ENCODE results near the gene PRPS2.

The PRPS2 gene

DNA sequence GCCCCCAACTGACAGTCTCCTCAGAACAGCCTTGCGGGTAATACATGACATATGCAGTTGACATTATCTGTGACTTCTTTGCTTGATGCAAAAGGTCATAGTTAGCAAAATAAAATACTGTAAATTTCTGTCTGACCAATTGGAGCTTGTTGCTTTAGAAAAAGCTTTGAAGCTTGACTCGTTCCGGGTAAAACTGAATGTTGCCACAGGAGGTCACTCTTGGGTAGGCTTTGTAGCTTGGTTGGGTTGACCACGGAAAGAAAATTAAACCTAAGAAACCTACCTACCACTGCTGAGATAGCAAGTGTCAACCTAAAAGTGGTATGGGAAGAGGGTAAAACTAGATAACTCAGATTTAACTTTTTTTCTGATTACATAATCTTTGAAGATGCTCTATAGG is 23.2 kb downstream of the PRPS2 start:
- no peak for DNase-seq (ENCODE audit: low read depth in 3 of 3)

DNA sequence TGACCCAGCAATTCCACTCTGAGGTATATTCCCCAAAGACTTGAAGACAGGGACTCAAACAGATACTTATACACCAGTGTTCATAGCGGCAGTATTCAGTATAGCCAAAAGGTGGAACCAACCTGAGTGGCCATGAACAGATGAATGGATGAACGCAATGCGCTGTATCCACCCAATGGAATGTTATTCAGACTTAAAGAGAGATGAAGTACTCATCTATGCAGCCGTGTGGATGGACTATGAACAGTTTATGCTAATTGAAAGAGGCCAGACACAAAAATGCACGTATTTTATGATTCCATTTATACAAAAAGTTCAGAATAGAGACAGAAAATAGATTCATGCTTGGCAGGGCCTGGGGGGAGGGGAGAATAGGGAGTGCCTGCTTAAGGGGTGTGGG is 26.3 kb downstream of the PRPS2 start:
- DNase-seq (ENCODE audit: low read depth in 3 of 3), result no peak

DNA sequence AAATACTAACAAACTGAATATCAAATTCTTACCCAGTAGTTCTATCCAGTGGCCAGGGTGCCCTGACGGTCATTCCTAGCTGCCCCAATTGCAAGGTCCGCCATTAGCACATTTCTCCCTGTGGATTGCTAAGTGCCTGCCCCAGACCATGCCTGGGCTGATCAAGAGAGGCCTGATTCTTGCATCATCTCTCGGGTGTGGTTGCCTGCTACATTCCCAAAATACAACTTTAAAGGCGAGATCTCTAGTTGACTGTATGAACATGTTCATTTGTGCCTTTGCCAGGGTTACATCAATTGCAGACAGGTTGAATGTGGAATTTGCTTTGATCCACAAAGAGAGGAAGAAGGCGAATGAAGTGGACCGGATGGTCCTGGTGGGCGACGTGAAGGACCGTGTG is 28.0 kb downstream of the PRPS2 start:
- no peak for DNase-seq (ENCODE audit: low read depth in 3 of 3)

DNA sequence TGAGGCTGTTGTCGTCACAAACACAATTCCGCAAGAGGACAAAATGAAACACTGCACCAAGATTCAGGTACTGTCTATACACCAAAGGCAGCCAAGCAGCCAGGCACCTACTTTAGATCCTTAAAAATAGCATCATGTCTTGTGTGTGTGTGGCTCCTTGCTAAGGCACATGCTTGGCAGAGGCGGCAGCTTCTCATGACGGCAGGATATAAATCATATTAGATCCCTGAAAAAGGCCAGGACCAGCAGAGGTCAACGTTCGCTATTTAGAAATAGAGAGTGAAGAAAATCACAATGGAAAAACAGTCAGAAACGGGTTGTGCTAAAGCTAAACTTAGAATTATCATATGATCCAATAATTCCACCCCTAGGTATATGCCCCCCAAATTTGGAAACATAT is 29.5 kb downstream of the PRPS2 start:
- DNase-seq (ENCODE audit: low read depth in 3 of 3), result no peak

DNA sequence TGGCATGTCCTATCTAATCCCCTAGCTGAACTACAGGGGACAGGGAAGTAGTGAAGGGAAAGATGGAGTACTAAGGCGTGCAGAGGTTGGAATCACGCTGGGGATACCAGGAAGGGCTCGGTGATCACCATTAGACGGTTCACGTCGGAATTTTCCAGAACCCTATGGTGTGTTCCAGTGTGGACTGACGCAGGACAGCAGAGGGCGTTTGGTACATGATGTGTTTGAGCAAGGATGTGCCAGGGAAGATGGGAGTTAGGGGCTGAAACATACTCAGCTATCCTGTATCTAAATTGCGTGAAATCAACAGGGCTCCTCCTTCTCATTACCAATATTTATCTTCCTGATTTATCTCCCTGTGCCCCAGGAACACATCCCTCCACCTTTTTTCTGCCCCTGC is 33.7 kb downstream of the PRPS2 start:
- DNase-seq (ENCODE audit: low read depth in 3 of 3), result no peak

DNA sequence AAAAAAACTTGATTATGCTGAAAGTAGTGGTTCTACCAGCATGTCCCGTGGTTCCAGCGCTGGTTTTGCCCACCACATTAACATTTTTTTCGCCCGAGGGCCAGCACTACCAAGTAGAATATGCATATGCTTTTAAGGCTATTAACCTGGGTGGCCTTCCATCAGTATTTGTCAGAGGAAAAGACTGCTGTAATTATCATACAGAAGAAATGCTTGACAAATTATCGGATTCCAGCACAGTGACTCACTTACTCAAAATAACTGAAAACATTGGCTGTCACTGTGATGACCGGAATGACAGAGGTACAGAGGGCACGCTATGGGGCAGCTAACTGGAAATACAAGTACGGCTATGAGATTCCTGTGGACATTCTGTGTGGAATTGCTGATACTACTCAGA is 34.6 kb downstream of the PRPS2 start:
- no peak for DNase-seq (ENCODE audit: low read depth in 3 of 3)

DNA sequence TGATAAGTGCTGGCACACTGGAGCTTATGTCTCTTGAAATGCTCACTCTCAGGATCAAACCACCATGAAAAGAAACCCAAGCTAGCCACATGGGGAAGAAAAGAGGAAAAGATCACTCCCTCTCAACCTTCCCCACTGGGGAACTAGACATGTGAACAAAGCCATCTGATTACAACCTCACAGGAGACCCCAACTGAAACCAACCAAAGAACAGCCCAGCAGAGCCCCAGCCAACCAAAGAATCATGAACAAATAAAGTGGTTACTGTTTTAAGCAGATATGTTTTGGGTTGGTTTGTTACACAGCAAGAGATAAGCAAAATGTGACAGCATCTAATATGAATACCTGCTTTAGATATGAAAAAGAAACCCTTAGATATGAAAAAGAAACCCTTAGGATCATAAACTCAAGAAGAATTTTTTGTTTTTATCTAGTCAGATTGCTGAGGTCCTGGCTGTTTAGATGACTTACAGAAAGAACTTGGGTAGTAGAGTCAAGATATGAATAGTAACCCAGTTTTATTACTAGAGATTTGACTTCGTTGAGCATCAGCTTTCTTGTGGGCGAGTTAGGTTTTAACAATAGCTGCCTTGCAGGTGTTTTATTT is 52.0 kb downstream of the PRPS2 start:
- DNase-seq (ENCODE audit: low read depth in 3 of 3), result no peak

DNA sequence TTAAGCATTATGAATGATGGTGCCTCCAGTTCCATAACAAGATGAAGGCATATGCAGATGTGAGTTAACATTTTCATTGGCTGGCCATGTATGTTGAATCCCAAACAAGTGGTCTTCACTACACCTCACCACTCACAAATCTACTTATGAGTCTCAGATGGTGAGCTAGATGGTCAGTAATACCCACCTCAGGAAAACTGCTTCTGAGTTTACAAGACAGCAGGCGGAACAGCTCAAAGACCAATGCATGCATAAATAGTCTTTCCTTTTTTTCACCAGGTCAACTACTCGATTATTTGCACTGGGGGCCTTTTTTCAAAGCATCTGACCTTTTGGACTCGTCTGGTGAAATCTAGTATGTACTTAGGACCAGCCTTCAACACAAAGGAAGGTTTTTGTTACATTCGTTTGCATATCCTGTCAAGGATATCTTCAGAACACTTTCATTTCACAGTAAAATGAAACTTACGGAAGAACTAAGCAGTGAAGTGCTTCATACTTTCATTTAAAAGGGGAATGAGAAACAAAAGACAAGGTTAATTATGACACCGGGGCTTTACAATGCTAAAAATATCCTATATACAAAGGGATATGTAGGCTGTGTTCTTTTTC is 52.6 kb downstream of the PRPS2 start:
- DNase-seq (ENCODE audit: low read depth in 3 of 3), result no peak

DNA sequence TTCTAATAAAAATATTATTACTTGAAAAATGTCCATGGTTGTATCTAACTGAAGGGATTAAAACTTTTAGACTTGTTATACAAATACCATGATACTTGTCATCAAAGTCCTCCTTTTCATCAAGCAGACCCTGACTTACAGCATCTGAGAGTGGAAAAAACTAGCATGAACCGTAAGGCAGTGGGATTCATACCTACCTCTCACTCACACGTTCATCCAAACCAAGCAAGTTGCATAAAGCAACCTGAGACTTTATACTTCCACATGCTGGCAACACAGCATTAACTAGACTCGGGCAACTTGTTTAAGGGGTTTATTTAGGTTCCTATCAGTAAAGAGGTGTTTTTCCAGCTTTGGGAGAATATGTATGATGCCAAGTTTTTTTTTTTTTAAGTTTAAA is 53.1 kb downstream of the PRPS2 start:
- DNase-seq (ENCODE audit: low read depth in 3 of 3), result no peak

DNA sequence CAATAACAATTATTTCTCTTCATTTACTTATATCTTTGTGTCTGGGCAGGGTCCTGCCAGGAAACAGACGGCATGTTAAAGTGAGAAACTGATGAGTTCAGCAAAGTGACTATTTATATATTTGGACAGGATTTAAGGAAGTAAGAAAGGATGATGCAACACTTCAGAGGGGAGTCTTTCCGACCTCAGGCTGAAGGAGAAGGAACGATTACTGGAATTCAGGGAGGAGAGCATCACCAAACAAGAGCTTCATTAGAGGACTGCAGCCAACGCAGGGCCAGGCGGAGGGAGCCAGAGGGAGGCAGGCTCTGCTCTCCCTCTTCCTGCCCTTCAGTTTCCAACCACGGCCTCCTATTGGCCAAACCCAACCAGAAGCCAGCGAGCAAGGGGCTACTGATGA is 74.1 kb downstream of the PRPS2 start:
- DNase-seq (ENCODE audit: low read depth in 3 of 3), result no peak

DNA sequence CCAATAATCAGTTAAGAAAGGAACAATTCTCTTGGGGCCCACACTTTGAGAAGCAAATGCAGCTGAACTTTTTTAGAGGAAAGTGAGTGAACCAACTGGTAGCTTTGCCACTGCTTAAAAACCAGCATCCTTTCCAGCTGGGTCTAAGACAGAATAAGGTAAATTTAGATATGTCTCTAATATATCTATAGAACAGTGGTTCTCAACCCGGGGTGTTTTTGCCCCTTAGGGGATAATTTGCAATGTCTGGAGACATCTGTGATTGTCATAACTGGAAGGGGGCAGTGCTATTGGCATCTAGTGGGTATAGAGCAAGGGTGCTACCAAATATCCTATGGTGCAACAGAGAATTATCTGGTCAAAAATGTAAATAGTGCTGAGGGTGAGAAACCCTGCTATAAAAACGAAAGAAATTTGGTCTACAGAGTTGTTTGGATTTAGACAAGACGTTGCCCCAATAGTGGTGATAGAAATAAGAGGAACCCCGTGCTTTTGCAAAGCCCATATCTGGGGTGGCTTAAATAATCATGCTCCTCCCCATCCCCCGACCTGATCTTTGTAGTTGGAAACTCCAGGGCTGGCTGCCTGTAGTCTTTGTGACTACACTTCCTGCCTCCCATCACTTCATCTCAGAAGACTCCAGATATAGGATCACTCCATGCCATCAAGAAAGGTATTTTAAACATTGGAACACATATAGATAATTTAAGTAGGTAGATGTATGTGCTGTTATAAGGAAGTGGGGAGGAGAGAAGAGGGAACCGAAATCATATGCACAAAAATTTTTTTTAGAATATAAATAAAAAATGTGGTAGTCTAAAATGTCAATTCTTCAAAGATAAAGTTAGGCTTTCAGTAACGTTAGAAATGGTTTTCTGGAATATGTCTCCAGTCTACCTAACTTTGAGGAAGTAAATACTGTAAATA is 75.5 kb downstream of the PRPS2 start, which contains the start of gene TLR7:
Gene TLR7, plus strand, starts transcription at position 622 of the 927 bp plus-strand sequence. CDS start 507 bp downstream, outside the sequence.
- no peak for DNase-seq (ENCODE audit: low read depth in 3 of 3)

DNA sequence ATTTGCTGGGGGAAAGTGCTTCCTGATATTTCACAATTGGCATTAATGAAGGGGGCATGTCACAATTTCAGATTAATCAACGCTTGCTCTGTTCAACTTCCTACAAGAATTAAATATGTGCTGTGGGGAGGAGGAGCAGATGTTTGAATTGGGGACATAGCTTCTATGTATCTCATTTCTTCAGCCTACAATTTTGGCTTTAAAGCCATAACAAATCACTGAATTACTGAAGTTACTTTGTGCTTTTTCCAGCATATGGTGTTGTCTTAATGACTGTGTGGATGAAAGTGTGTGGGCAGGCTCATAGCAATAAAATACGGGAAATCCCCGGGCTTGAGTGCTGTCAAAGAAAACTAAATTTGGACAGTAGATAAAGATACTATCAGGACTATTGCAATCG is 76.5 kb downstream of the PRPS2 start:
- DNase-seq (ENCODE audit: low read depth in 3 of 3), result no peak

DNA sequence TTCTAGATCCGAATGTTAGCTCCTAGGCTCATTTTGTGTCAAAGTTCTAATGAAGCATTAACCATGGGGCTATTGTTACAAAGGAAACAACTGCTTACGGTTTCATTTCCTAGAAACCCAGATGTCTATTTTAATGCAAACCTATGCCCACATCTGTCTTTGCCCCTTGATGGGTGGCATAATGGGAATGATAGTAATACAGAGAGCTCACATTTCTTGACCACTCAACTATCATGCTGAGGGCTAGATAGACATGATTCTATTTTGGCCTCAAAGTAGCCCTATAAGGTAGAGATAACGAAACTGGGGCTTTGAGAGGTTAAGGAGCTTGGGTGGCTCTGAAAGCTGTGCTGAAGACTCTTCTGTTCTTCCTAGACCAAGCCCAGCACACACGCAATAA is 77.5 kb downstream of the PRPS2 start:
- no peak for DNase-seq (ENCODE audit: low read depth in 3 of 3)

DNA sequence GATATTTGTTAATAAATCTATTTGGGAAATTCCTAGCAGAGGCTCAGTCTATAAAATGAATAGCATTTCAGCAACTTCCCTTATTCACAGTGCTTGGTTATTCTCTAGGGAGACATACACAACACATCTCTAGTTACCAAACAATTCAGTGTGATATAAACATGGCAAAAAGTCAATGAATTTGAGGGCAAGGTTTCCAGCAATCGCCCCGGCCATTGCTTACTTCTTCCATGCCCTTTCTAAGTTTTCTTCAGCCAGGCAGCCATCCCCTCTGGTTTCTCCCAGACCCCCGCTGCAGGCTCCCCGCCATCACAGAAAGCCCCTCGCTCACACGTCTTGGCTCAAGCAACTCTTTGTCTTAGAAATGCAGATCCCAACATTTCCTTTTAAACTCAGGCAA is 80.0 kb downstream of the PRPS2 start:
- DNase-seq (ENCODE audit: low read depth in 3 of 3), result no peak

DNA sequence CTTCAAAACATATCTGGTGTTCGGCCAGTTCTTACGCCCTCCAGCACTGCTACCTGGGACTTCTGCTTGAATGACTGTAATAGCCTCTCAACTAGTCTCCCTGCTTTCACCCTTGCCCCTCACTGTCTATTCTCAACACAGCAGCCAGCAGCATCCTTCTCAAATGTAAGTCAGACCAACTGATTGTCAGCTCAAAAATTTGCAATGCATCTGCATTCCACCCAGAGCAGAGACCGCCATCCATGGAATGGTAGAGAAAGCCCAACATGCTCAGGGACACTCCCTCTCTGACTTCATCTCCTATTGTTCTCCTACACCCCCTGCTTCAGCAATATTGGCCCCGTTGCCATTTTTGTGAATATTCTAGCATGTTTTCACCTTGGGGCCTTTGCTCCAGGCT is 81.5 kb downstream of the PRPS2 start:
- no peak for DNase-seq (ENCODE audit: low read depth in 3 of 3)
